Left lung (tissue), 14 donors: Measurements from ENCODE around the gene GPN1. TPM values are rescaled to one million over a fixed set of nuclear protein-coding genes. Genes with fewer than 3 reads are reported as not detected.

Experiments used
- ATAC-seq: fragments of 200-7000 bp; cut with Tn5 transposase; one replicate; pipeline ENCODE4 v1.9.1; 2020; ENCODE audit warnings: moderate library complexity
- DNase-seq, 4 donors: peaks; one replicate each; pipeline ENCODE4 v3.0.0-alpha.2; 2013 to 2020
- H3K27ac ChIP-seq, 2 donors: fragments of 200-600 bp; sonication (generic) in 1 of 2; one replicate each; pipeline versions ENCODE4 v1.5.0 to v1.8.0; 2020 to 2021
- H3K27me3 ChIP-seq, 2 donors: fragments of 200-600 bp; sonication (generic) in 1 of 2; one replicate each; pipeline versions ENCODE4 v1.5.0 to v1.8.0; 2020 to 2021
- H3K36me3 ChIP-seq, 2 donors: fragments of 200-600 bp; sonication (generic) in 1 of 2; one replicate each; pipeline versions ENCODE4 v1.5.0 to v1.8.0; 2020 to 2021
- H3K4me1 ChIP-seq, 2 donors: fragments of 200-600 bp; one replicate each; pipeline ENCODE4 v1.8.0; 2021
- H3K4me3 ChIP-seq, 2 donors: fragments of 200-600 bp; sonication (generic) in 1 of 2; one replicate each; pipeline versions ENCODE4 v1.5.0 to v1.8.0; 2020 to 2021; ENCODE audit warnings: mild to moderate bottlenecking in 1 of 2
- H3K9me3 ChIP-seq, 2 donors: fragments of 200-600 bp; sonication (generic) in 1 of 2; one replicate each; pipeline versions ENCODE4 v1.5.0 to v1.8.0; 2020 to 2021
- intact Hi-C, 2 donors: fragments of 100-400 bp; cut with DNase I; formaldehyde crosslinking; loops; one replicate each; pipeline versions ENCODE4 v1.11.2 to v1.14.2; 2022
- long read RNA-seq, 12 donors: library from polyadenylated mRNA in 2 of 12; unstranded in 2 of 12; transcript quantifications; one replicate each; pipeline ENCODE4 v2.0.0 and lab custom pipeline, GENCODE V29; 2019 to 2026
- polyA plus RNA-seq, 6 donors: library from polyadenylated mRNA; unstranded; fragments of 120-200 nt; gene quantifications; one replicate each; pipeline ENCODE4 v1.2.1, GENCODE V29; 2013; ENCODE audit not compliant: insufficient read length in 6 of 6
- total RNA-seq, 2 donors: library from RNA; stranded (reverse); fragmentation: NEBNext Ultra II Directional; extraction: Animal tissue kit (Norgen Biotek cat#: 25700); gene quantifications; one replicate each; pipeline ENCODE4 v1.2.1, GENCODE V29; 2021
- TF ChIP-seq, protein P1 (sequence below), 2 donors: fragments of 200-600 bp; sonication (generic) in 1 of 2; IDR thresholded peaks; one replicate each; pipeline versions ENCODE4 v1.5.0 to v1.8.0; 2021; ENCODE audit warnings: antibody characterized with exemption in 2 of 2
- donor health status: DM: no; HTN: yes; CAD: no.
- donor health status: DM: no; HTN: no; CAD: no.

The GPN1 gene
- total RNA-seq (10 to 100 TPM; 24.2 to 25.0 TPM), polyA plus RNA-seq (10 to 100 TPM; 53.0 to 61.7 (median 54.8) TPM)
- long read RNA-seq, donor 1, transcript GPN1-212 (14 exons, 1,832 nt), result major isoform, 26 of 131 reads
- long read RNA-seq, donor 1, partial matches to known transcripts, result 95 of 131 reads
- long read RNA-seq, donor 1, other reads (novel, unspliced or antisense), result 8 of 131 reads
- long read RNA-seq, donor 2, transcript GPN1-212 (14 exons, 1,832 nt), result major isoform, 15 of 85 reads
- long read RNA-seq, donor 2, partial matches to known transcripts, result 70 of 85 reads
- long read RNA-seq, donor 2, other reads (novel, unspliced or antisense), result 0 of 85 reads
- long read RNA-seq, donor 3, transcript GPN1-212 (14 exons, 1,832 nt), result major isoform, 20 of 65 reads
- long read RNA-seq, donor 3, partial matches to known transcripts, result 32 of 65 reads
- long read RNA-seq, donor 3, other reads (novel, unspliced or antisense), result 13 of 65 reads
- long read RNA-seq, donor 4, transcript GPN1-212 (14 exons, 1,832 nt), result major isoform, 15 of 16 reads
- long read RNA-seq, donor 4, partial matches to known transcripts, result 1 of 16 reads
- long read RNA-seq, donor 4, other reads (novel, unspliced or antisense), result 0 of 16 reads
- long read RNA-seq, donor 5, transcript GPN1-212 (14 exons, 1,832 nt), result major isoform, 19 of 95 reads
- long read RNA-seq, donor 5, partial matches to known transcripts, result 68 of 95 reads
- long read RNA-seq, donor 5, other reads (novel, unspliced or antisense), result 7 of 95 reads
- long read RNA-seq, donor 6, transcript GPN1-212 (14 exons, 1,832 nt), result major isoform, 14 of 14 reads
- long read RNA-seq, donor 6, partial matches to known transcripts, result 0 of 14 reads
- long read RNA-seq, donor 6, other reads (novel, unspliced or antisense), result 0 of 14 reads
- long read RNA-seq, donor 7, transcript GPN1-212 (14 exons, 1,832 nt), result major isoform, 16 of 72 reads
- long read RNA-seq, donor 7, partial matches to known transcripts, result 46 of 72 reads
- long read RNA-seq, donor 7, other reads (novel, unspliced or antisense), result 10 of 72 reads
- long read RNA-seq, donor 8, transcript GPN1-212 (14 exons, 1,832 nt), result major isoform, 20 of 102 reads
- long read RNA-seq, donor 8, partial matches to known transcripts, result 71 of 102 reads
- long read RNA-seq, donor 8, other reads (novel, unspliced or antisense), result 11 of 102 reads
- long read RNA-seq, donor 9, result 0 reads
- long read RNA-seq, donor 10, transcript GPN1-212 (14 exons, 1,832 nt), result major isoform, 21 of 24 reads
- long read RNA-seq, donor 10, partial matches to known transcripts, result 0 of 24 reads
- long read RNA-seq, donor 10, other reads (novel, unspliced or antisense), result 3 of 24 reads
- long read RNA-seq, donor 11, transcript GPN1-212 (14 exons, 1,832 nt), result major isoform, 17 of 76 reads
- long read RNA-seq, donor 11, partial matches to known transcripts, result 54 of 76 reads
- long read RNA-seq, donor 11, other reads (novel, unspliced or antisense), result 5 of 76 reads
- long read RNA-seq, donor 12, transcript GPN1-212 (14 exons, 1,832 nt), result major isoform, 22 of 81 reads
- long read RNA-seq, donor 12, partial matches to known transcripts, result 33 of 81 reads
- long read RNA-seq, donor 12, other reads (novel, unspliced or antisense), result 26 of 81 reads

- H3K9me3 ChIP-seq, result no peaks in the 10 kb centered on the region
- H3K4me3 ChIP-seq, result peak within 1 kb of the TSS; percentile 88 to 93
- H3K27ac ChIP-seq, result peak within 1 kb of the TSS; percentile 84 to 88
- peak; percentile 73 to 95 (median 88) for DNase-seq
- H3K27me3 ChIP-seq, result no peaks in the 10 kb centered on the region
- TF ChIP-seq, protein P1, sequence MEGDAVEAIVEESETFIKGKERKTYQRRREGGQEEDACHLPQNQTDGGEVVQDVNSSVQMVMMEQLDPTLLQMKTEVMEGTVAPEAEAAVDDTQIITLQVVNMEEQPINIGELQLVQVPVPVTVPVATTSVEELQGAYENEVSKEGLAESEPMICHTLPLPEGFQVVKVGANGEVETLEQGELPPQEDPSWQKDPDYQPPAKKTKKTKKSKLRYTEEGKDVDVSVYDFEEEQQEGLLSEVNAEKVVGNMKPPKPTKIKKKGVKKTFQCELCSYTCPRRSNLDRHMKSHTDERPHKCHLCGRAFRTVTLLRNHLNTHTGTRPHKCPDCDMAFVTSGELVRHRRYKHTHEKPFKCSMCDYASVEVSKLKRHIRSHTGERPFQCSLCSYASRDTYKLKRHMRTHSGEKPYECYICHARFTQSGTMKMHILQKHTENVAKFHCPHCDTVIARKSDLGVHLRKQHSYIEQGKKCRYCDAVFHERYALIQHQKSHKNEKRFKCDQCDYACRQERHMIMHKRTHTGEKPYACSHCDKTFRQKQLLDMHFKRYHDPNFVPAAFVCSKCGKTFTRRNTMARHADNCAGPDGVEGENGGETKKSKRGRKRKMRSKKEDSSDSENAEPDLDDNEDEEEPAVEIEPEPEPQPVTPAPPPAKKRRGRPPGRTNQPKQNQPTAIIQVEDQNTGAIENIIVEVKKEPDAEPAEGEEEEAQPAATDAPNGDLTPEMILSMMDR (IDR thresholded peaks at IDR 0.05), result no peak
- peaks cover 0 to 46% of the 10 kb centered on the region in 2 donors for H3K36me3 ChIP-seq
- intact Hi-C loops, result no loop called here
- ATAC-seq, result peak; percentile 97
- H3K4me1 ChIP-seq, result peaks cover 6 to 44% of the 10 kb centered on the region in 2 donors
Observed at GRCh38 chr2:27628767-27629709, at the start of gene GPN1, which contains the start of gene CCDC121. Gene GPN1 (plus strand): TSS chr2:27629050. CDS start chr2:27629059, 9 bp downstream. Gene CCDC121 (minus strand): TSS chr2:27629012. CDS start chr2:27627799, 1,213 bp downstream.

DNA sequence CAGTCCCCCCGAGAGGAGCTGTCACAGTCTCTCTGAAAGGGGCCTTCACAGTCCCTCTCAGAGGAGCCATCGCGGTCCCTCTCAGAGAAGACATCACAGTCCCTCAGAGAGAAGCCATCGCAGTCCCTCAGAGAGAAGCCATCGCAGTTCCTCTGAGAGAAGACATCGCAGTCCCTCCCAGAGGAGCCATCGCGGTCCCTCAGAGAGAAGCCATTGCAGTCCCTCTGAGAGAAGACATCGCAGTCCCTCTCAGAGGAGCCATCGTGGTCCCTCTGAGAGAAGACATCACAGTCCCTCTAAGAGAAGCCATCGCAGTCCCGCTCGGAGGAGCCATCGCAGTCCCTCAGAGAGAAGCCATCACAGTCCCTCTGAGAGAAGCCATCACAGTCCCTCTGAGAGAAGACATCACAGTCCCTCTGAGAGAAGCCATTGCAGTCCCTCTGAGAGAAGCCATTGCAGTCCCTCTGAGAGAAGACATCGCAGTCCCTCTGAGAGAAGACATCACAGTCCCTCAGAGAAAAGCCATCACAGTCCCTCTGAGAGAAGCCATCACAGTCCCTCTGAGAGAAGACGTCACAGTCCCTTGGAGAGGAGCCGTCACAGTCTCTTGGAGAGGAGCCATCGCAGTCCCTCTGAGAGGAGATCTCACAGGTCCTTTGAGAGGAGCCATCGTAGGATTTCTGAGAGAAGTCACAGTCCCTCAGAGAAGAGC is 47.3 kb upstream of the GPN1 start:
- Histone ChIP-seq H3K4me1 (peaks cover 17 to 38% of the 10 kb centered on the region in 2 donors), H3K27ac (peak overlapping the region in 1 of 2 donors; percentile 82), H3K27me3 (no peaks in the 10 kb centered on the region), H3K9me3 (peaks cover 0 to 43% of the 10 kb centered on the region in 2 donors), H3K36me3 (no peaks in the 10 kb centered on the region), H3K4me3 (no peak overlapping the region)
- no peak for DNase-seq
- no peak for ATAC-seq
- intact Hi-C loops, result no loop called here
- TF ChIP-seq, protein P1 (IDR thresholded peaks at IDR 0.05), result no peak

- peaks cover 17 to 42% of the 10 kb centered on the region in 2 donors for H3K4me1 ChIP-seq
- H3K27me3 ChIP-seq, result no peaks in the 10 kb centered on the region
- intact Hi-C loops, result no loop called here
- ATAC-seq (no peak), DNase-seq (no peak)
- H3K36me3 ChIP-seq, result no peaks in the 10 kb centered on the region
- H3K4me3 ChIP-seq, result peak overlapping the region; percentile 58 to 88
- H3K27ac ChIP-seq, result peak overlapping the region; percentile 53 to 82
- TF ChIP-seq, protein P1 (IDR thresholded peaks at IDR 0.05), result no peak
- H3K9me3 ChIP-seq, result peaks cover 0 to 37% of the 10 kb centered on the region in 2 donors
Observed at GRCh38 chr2:27582129-27582694, 46.6 kb upstream of the GPN1 start.
